Lower leg skin (tissue), 4 donors: ENCODE data around the gene OR8G1. TPM values are rescaled to one million over a fixed set of nuclear protein-coding genes. Genes with fewer than 3 reads are reported as not detected.

ENCODE experiments used
- DNase-seq, 2 donors: peaks; one replicate each; pipeline ENCODE4 v3.0.0-alpha.2; 2019; ENCODE audit warnings: low spot score in 2 of 2
- H3K4me3 ChIP-seq: fragments of 200-600 bp; sonication (generic); 2 replicates; pipeline ENCODE4 v1.5.1; 2017; ENCODE audit warnings: mild to moderate bottlenecking, low read depth; ENCODE audit not compliant: poor library complexity, severe bottlenecking
- CTCF ChIP-seq, 3 donors: fragments of 450-650 bp; IDR thresholded peaks; one replicate each; pipeline ENCODE4 v1.5.1; 2016; ENCODE audit warnings: antibody characterized with exemption in 3 of 3, mild to moderate bottlenecking in 3 of 3, moderate library complexity in 2 of 3
- POLR2A ChIP-seq, 2 donors: fragments of 450-650 bp; IDR thresholded peaks; one replicate each; pipeline ENCODE4 v1.6.1; 2016 to 2017; ENCODE audit warnings: antibody characterized with exemption in 2 of 2, mild to moderate bottlenecking in 1 of 2, moderate library complexity in 1 of 2
- WGBS, 2 donors: methylation state at CpG; one replicate each; pipeline ENCODE4 v1.1.5; 2018; 5-methylcytosine and 5-hydroxymethylcytosine counted together
- intact Hi-C: fragments of 100-400 bp; cut with DNase I; formaldehyde crosslinking; loops from one replicate; pipeline ENCODE4 v1.15.0; 2023; ENCODE audit warnings: low total_unique reads
- total RNA-seq, 4 donors: library from RNA; depleted of rRNA; stranded (reverse); fragments of >200 nt; gene quantifications; one replicate each; pipeline ENCODE4 v1.1.0, GENCODE V29; 2016

Gene OR8G1
- total RNA-seq, 4 donors from 2014 or later, result not detected

GRCh38 chr11:124274000-124274399 is 33.1 kb downstream of the OR8G1 start:
- DNase-seq, result no peak
- H3K4me3 ChIP-seq, result no peak overlapping the region
- TF ChIP-seq CTCF (IDR thresholded peaks at IDR 0.05), result no peak
- TF ChIP-seq POLR2A (IDR thresholded peaks at IDR 0.05), result no peak
- intact Hi-C loops, result no loop called here
- WGBS, 2 donors, result 87 to 94% methylated on average over 2 of the region's 2 CpGs

GRCh38 chr11:124276081-124276480 is 35.2 kb downstream of the OR8G1 start:
- WGBS, 2 donors, result 71 to 74% methylated on average over 1 of the region's 1 CpG
- DNase-seq, result no peak
- intact Hi-C loops, result no loop called here
- TF ChIP-seq CTCF (IDR thresholded peaks at IDR 0.05), result no peak
- TF ChIP-seq POLR2A (IDR thresholded peaks at IDR 0.05), result no peak
- H3K4me3 ChIP-seq, result no peak overlapping the region

GRCh38 chr11:124277207-124277606 is 36.3 kb downstream of the OR8G1 start:
- intact Hi-C loops, result no loop called here
- WGBS, 2 donors, result 90 to 92% methylated on average over 3 of the region's 3 CpGs
- no peak for DNase-seq
- H3K4me3 ChIP-seq, result no peak overlapping the region
- TF ChIP-seq CTCF (IDR thresholded peaks at IDR 0.05) (no peak), POLR2A (IDR thresholded peaks at IDR 0.05) (no peak)

GRCh38 chr11:124277804-124278203 is 36.9 kb downstream of the OR8G1 start:
- intact Hi-C loops, result no loop called here
- H3K4me3 ChIP-seq, result no peak overlapping the region
- TF ChIP-seq POLR2A (IDR thresholded peaks at IDR 0.05) (no peak), CTCF (IDR thresholded peaks at IDR 0.05) (no peak)
- 80 to 81% methylated on average over 3 of the region's 3 CpGs for WGBS, 2 donors
- DNase-seq, result no peak

GRCh38 chr11:124278261-124278660 is 37.4 kb downstream of the OR8G1 start:
- 37 to 59% methylated on average over 2 of the region's 2 CpGs for WGBS, 2 donors
- no peak for DNase-seq
- no peak overlapping the region for H3K4me3 ChIP-seq
- no peak for TF ChIP-seq POLR2A (IDR thresholded peaks at IDR 0.05)
- TF ChIP-seq CTCF (IDR thresholded peaks at IDR 0.05), result no peak
- intact Hi-C loops, result no loop called here

- no peak overlapping the region for H3K4me3 ChIP-seq
- WGBS, 2 donors, result 35 to 43% methylated on average over 3 of the region's 3 CpGs
- intact Hi-C loops, result no loop called here
- TF ChIP-seq CTCF (IDR thresholded peaks at IDR 0.05) (no peak), POLR2A (IDR thresholded peaks at IDR 0.05) (no peak)
- no peak for DNase-seq
Measured at GRCh38 chr11:124285610-124286344, 44.9 kb downstream of the OR8G1 start.
